Endothelial cell of umbilical vein (primary cell): ENCODE measurements around the gene CREB3L2. TPM values are rescaled to one million over a fixed set of nuclear protein-coding genes. Genes with fewer than 3 reads are reported as not detected.

ENCODE experiments used
- BruUV-seq: library from RNA; stranded (reverse); fragments of 400-500 nt; replicated peaks from 2 replicates; lab custom pipeline; 2021; lab: Mats Ljungman, UMichigan
- CTCF ChIA-PET: fragments of 300-600, 350-600 bp; sonication (Branson Sonifier 250); formaldehyde crosslinking; loops from one replicate; lab custom pipeline; 2021; ENCODE audit warnings: antibody characterized with exemption, inconsistent platforms; lab: Charles Lee
- POLR2A ChIA-PET: fragments of 300-600, 350-600 bp; sonication (Branson Sonifier 250); formaldehyde crosslinking; loops from one replicate; lab custom pipeline; 2021; ENCODE audit warnings: antibody characterized with exemption, inconsistent platforms; lab: Charles Lee
- DNase-seq: peaks from one replicate; pipeline ENCODE4 v3.0.0-alpha.2; 2011; ENCODE audit warnings: low read depth, low spot score
- FAIRE-seq: peaks from 2 replicates; lab custom pipeline; 2011; peaks lifted over from hg19 to GRCh38; lab: Jason Lieb, UNC
- H2AFZ ChIP-seq: 2 replicates; pipeline ENCODE4 v1.6.0; 2012; ENCODE audit warnings: low read depth, low read length, control low read depth, inconsistent platforms
- H3K27ac ChIP-seq: 2 replicates; pipeline ENCODE4 v1.5.1; 2011; ENCODE audit warnings: low read depth, mild to moderate bottlenecking, control low read depth, low read length, moderate library complexity; ENCODE audit not compliant: insufficient read depth
- H3K27me3 ChIP-seq, 2 experiments: 2 replicates each; pipeline versions ENCODE4 v1.6.0 to v1.6.1; 2011; ENCODE audit warnings: low read length in 2 of 2, mixed read lengths in 1 of 2; ENCODE audit not compliant: control insufficient read depth in 2 of 2, insufficient read depth in 2 of 2
- H3K36me3 ChIP-seq, 2 experiments: 2 replicates in 1 of 2; 3 replicates in 1 of 2; pipeline ENCODE4 v1.5.1; 2011; ENCODE audit warnings: low read length in 2 of 2, mild to moderate bottlenecking in 1 of 2, moderate library complexity in 1 of 2; ENCODE audit not compliant: control insufficient read depth in 2 of 2, insufficient read depth in 2 of 2; ENCODE audit errors: extremely low read depth in 1 of 2
- H3K4me1 ChIP-seq: 3 replicates; pipeline ENCODE4 v1.5.1; 2011; ENCODE audit warnings: mild to moderate bottlenecking, low read length; ENCODE audit not compliant: control insufficient read depth, insufficient read depth; ENCODE audit errors: extremely low read depth
- H3K4me2 ChIP-seq: 2 replicates; pipeline ENCODE4 v1.6.1; 2011; ENCODE audit warnings: low read length, control low read depth, mixed read lengths; ENCODE audit not compliant: insufficient read depth
- H3K4me3 ChIP-seq, 3 experiments: fragments of 200-600 bp in 1 of 3; sonication (generic), shearing (Covaris generic) in 1 of 3; replicated peaks in 1 of 3; 2 replicates each; pipeline ENCODE4 v1.5.1; 2011 to 2016; ENCODE audit warnings: control low read depth in 3 of 3, low read length in 3 of 3, mild to moderate bottlenecking in 2 of 3, inconsistent platforms in 1 of 3, low read depth in 1 of 3, moderate library complexity in 1 of 3; ENCODE audit not compliant: insufficient read depth in 1 of 3
- H3K79me2 ChIP-seq: 2 replicates; pipeline ENCODE4 v1.6.0; 2012; ENCODE audit warnings: low read length, inconsistent platforms; ENCODE audit not compliant: control insufficient read depth, insufficient read depth
- H3K9ac ChIP-seq: replicated peaks from 2 replicates; pipeline ENCODE3; 2011; ENCODE audit warnings: low read length, control low read depth; ENCODE audit not compliant: insufficient read depth; ENCODE audit errors: extremely low read depth
- H3K9me1 ChIP-seq: replicated peaks from 3 replicates; pipeline ENCODE4 v1.6.0; 2011; ENCODE audit warnings: mild to moderate bottlenecking, low read length; ENCODE audit not compliant: control insufficient read depth, insufficient read depth; ENCODE audit errors: extremely low read depth
- H3K9me3 ChIP-seq: replicated peaks from 2 replicates; pipeline ENCODE4 v1.5.1; 2012; ENCODE audit warnings: low read length, inconsistent platforms; ENCODE audit not compliant: control insufficient read depth, insufficient read depth
- H4K20me1 ChIP-seq: replicated peaks from 2 replicates; pipeline ENCODE3; 2011; ENCODE audit warnings: mild to moderate bottlenecking, low read length; ENCODE audit not compliant: control insufficient read depth, insufficient read depth; ENCODE audit errors: extremely low read depth
- CTCF ChIP-seq, 2 donors: IDR thresholded peaks; 1 replicate in 1 of 2; 2 replicates in 1 of 2; pipeline ENCODE4 v1.5.1; 2011; ENCODE audit warnings: low read length in 2 of 2, mild to moderate bottlenecking in 2 of 2, moderate library complexity in 2 of 2, control low read depth in 1 of 2, inconsistent platforms in 1 of 2, low read depth in 1 of 2; ENCODE audit not compliant: insufficient read depth in 1 of 2; ENCODE audit errors: extremely low read depth in 1 of 2
- EZH2 ChIP-seq: IDR thresholded peaks from 2 replicates; pipeline ENCODE4 v1.6.1; 2012; ENCODE audit warnings: borderline replicate concordance, low read depth, mild to moderate bottlenecking, moderate library complexity, low read length, inconsistent platforms; ENCODE audit not compliant: severe bottlenecking
- FOS ChIP-seq: IDR thresholded peaks from 2 replicates; pipeline ENCODE4 v1.6.1; 2011; ENCODE audit warnings: mild to moderate bottlenecking, low read length, moderate library complexity, borderline replicate concordance; ENCODE audit not compliant: insufficient read depth
- GATA2 ChIP-seq: IDR thresholded peaks from 2 replicates; pipeline ENCODE4 v1.7.0; 2011; ENCODE audit warnings: low read depth, mild to moderate bottlenecking, moderate library complexity, mixed read lengths, low read length; ENCODE audit not compliant: insufficient read length, insufficient read depth
- JUN ChIP-seq: IDR thresholded peaks from 2 replicates; pipeline ENCODE4 v1.6.1; 2011; ENCODE audit warnings: borderline replicate concordance, low read depth; ENCODE audit not compliant: insufficient read length, insufficient read depth
- MYC ChIP-seq: IDR thresholded peaks from one replicate; pipeline ENCODE4 v1.6.1; 2011; ENCODE audit warnings: mild to moderate bottlenecking, low read depth, low read length
- POLR2A ChIP-seq: IDR thresholded peaks from 2 replicates; pipeline ENCODE4 v1.6.1; 2012; ENCODE audit warnings: low read depth, mild to moderate bottlenecking, control low read depth, low read length
- POLR2AphosphoS5 ChIP-seq: IDR thresholded peaks from 2 replicates; pipeline ENCODE4 v1.6.1; 2012; ENCODE audit warnings: low read depth, mild to moderate bottlenecking, control low read depth, low read length, moderate library complexity; ENCODE audit not compliant: insufficient read depth
- dilution Hi-C: fragments of 300-500 bp; cut with MboI; formaldehyde crosslinking; loops from one replicate; pipeline ENCODE4 v1.15.0; 2019; ENCODE audit warnings: low sequenced_read_pairs; ENCODE audit not compliant: extremely low pct_ligation_motif_present
- intact Hi-C: fragments of 100-400 bp; cut with micrococcal nuclease; formaldehyde crosslinking; loops from one replicate; pipeline ENCODE4 v1.10.0; 2022
- polyA plus RNA-seq, 4 experiments: library from polyadenylated mRNA; depleted of rRNA in 3 of 4; stranded (reverse) in 3 of 4; unstranded in 1 of 4; fragments of >200 nt; gene quantifications; 2 replicates each; pipeline versions ENCODE4 v1.2.1 to v1.2.3, GENCODE V29; 2011 to 2012; ENCODE audit warnings: missing spikeins in 1 of 4
- total RNA-seq: library from RNA; stranded (reverse); gene quantifications from 2 replicates; pipeline ENCODE4 v1.2.3, GENCODE V29; 2021
- TF ChIP-seq, protein P1 (sequence below): IDR thresholded peaks from 2 replicates; pipeline ENCODE4 v1.6.1; 2011; ENCODE audit not compliant: insufficient read depth, insufficient read length

The CREB3L2 gene
- total and polyA plus RNA-seq, 2 donors (not counting 3 experiments of a cell fraction or from before 2014, with no cell fraction given): 32.1 to 93.4 TPM

- Histone ChIP-seq H3K79me2 (peaks cover 7% of the 10 kb centered on the region), H3K4me2 (no peak overlapping the region), H3K4me1 (peaks cover 13% of the 10 kb centered on the region), H3K36me3 (no peaks in the 10 kb centered on the region), H3K4me3 (no peak overlapping the region), H3K9ac (no peak overlapping the region), H3K9me1 (no peaks in the 10 kb centered on the region), H4K20me1 (no peaks in the 10 kb centered on the region), H2AFZ (no peak overlapping the region), H3K27me3 (no peaks in the 10 kb centered on the region), H3K27ac (no peak overlapping the region), H3K9me3 (no peaks in the 10 kb centered on the region)
- DNase-seq (no peak), FAIRE-seq (no peak)
- POLR2A ChIA-PET: no interaction called here
- dilution Hi-C loops (no loop called here), intact Hi-C loops (loop anchor here (10.0 kb wide), 1 partner anchor 1051 kb away; no protein-coding TSS in a partner anchor)
- CTCF ChIA-PET: interaction anchor here (0.8 to 12.1 kb wide), 5 partner anchors 13 to 400 kb away, joined by 3 to 360 read pairs (median 3); no protein-coding TSS in a partner anchor
- no TSS peak for BruUV-seq
- TF ChIP-seq FOS: no peak
- TF ChIP-seq POLR2AphosphoS5: no peak
- TF ChIP-seq JUN: no peak
Observed at GRCh38 chr7:138006106-138006505, 4.2 kb upstream of the CREB3L2 start.

DNA sequence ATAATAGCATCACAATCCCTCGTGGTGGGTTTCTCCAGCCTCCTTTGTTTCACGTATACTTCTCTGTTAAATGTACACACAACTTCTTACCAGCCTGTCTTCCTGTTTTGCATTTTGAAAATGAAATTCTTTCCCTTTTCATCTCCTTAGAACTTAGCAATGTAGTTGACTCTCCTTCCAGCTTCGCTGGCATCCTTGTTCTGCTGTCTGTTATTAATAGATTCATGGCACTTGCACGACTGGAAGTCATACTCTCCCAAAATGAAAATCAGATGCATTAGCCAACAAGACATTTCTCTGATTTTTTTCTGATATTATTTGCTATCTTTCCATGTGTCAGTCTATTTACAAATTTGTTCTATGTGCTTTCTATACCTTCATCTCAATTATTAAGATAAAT, 3.0 kb upstream of the CREB3L2 start:
- no peaks in the 10 kb centered on the region for H3K27me3 ChIP-seq
- no peak overlapping the region for H3K4me3 ChIP-seq
- CTCF ChIA-PET: interaction anchor here (0.7 to 12.1 kb wide), 3 partner anchors 102 to 399 kb away, joined by 3 to 360 read pairs (median 3); no protein-coding TSS in a partner anchor
- peaks cover 18% of the 10 kb centered on the region for H3K4me1 ChIP-seq
- H3K9me1 ChIP-seq: no peaks in the 10 kb centered on the region
- no peaks in the 10 kb centered on the region for H3K9me3 ChIP-seq
- no TSS peak for BruUV-seq
- POLR2A ChIA-PET: no interaction called here
- H3K79me2 ChIP-seq: peaks cover 19% of the 10 kb centered on the region
- no peaks in the 10 kb centered on the region for H3K36me3 ChIP-seq
- H3K27ac ChIP-seq: no peak overlapping the region
- H3K9ac ChIP-seq: no peak overlapping the region
- H4K20me1 ChIP-seq: no peaks in the 10 kb centered on the region
- DNase-seq: no peak
- H2AFZ ChIP-seq: no peak overlapping the region
- dilution Hi-C loops: no loop called here
- intact Hi-C loops: loop anchor here (10.0 kb wide), 1 partner anchor 1050 kb away; no protein-coding TSS in a partner anchor
- FAIRE-seq: no peak
- H3K4me2 ChIP-seq: no peak overlapping the region
- no peak for TF ChIP-seq EZH2
- TF ChIP-seq JUN: no peak
- no peak for TF ChIP-seq CTCF (IDR thresholded peaks at IDR 0.05; ENCODE audit: extremely low read depth in 1 of 2, insufficient read depth in 1 of 2, low read depth in 1 of 2, low read length in 2 of 2)
- TF ChIP-seq, protein P1, sequence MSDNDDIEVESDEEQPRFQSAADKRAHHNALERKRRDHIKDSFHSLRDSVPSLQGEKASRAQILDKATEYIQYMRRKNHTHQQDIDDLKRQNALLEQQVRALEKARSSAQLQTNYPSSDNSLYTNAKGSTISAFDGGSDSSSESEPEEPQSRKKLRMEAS: no peak
- TF ChIP-seq FOS: no peak
- no peak for TF ChIP-seq POLR2AphosphoS5
- no peak for TF ChIP-seq POLR2A
- TF ChIP-seq MYC: no peak
- TF ChIP-seq GATA2: no peak
